GM12872 (cell line): ENCODE results near the gene BTBD9.

Experiments
- CTCF ChIP-seq: IDR thresholded peaks from 3 replicates; pipeline ENCODE4 v1.5.1; 2011; ENCODE audit warnings: low read depth, mild to moderate bottlenecking, low read length, moderate library complexity; ENCODE audit not compliant: insufficient read depth

The BTBD9 gene

GRCh38 chr6:38195113-38195635 is 444.6 kb downstream of the BTBD9 start:
- TF ChIP-seq CTCF, result no peak

GRCh38 chr6:38194589-38194988 is 445.1 kb downstream of the BTBD9 start:
- TF ChIP-seq CTCF, result no peak

- TF ChIP-seq CTCF, result no peak
Observed at GRCh38 chr6:38194282-38194572, 445.5 kb downstream of the BTBD9 start.

- TF ChIP-seq CTCF, result no peak
Observed at GRCh38 chr6:38193481-38194281, 446.0 kb downstream of the BTBD9 start.

- no peak for TF ChIP-seq CTCF
Observed at GRCh38 chr6:38193051-38193450, 446.7 kb downstream of the BTBD9 start.

- TF ChIP-seq CTCF, result no peak
Observed at GRCh38 chr6:38192487-38192886, 447.2 kb downstream of the BTBD9 start.

- TF ChIP-seq CTCF, result no peak
Observed at GRCh38 chr6:38192011-38192410, 447.7 kb downstream of the BTBD9 start.
